ENCODE measurements around the gene AFF4.
"Not testable (repeated sequence)": the region's sequence is repeated elsewhere in the genome, so short reads cannot be mapped to it uniquely, and the experiment has no call there.

Gene AFF4

DNA sequence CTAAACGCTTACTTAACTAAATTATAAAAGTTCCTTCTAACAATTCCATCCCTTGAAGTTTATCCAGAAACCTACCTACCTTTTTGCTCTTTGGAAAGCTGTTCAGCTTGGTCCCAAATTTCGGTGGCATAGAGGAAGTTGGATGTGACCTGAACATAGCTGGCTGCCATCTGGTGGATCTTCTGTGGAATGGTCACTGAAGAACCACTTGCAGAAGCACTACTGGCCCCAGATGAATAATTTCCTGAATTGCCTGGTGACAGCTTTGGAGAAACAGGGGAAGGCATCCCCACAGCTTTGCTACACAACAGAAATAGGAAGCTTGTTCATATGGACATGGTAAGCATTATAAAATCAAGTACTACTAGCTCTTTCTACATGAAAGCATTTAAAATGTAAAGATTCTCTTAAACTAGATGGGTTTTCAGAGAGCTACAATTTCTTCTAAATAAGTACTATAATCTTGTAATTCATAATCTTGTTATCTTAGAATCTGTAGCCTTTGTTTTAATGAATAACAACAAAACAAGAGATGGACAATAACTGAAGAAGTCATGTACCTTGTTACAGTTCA lies 80.1 kb downstream of the AFF4 start:
- peak; percentile 86 for FAIRE-seq

DNA sequence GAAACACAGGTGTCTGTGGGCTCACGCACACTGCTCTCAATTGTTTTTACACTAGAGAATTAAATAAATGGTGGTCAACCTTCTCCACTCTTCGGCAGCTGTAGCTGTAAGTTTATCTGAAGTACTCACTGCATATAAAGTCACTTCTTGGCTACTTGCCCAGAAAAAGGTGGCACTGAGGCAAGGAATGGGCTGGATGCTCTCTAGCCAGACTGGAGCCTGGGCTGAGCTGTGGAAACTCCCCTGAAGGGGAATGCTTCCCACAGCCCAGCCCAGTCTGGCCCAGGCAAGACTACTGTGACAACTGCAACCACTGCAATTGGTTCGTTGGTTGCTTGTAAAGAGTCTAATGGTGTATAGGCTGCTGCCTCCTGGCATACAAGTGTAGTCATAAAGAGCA lies 85.5 kb downstream of the AFF4 start:
- no peak for FAIRE-seq

- no peak for FAIRE-seq
These were observed 86.0 kb downstream of the AFF4 start for GRCh38 chr5:132877466-132877865.

GRCh38 chr5:132876020-132876759 lies 87.2 kb downstream of the AFF4 start:
- no peak for FAIRE-seq

DNA sequence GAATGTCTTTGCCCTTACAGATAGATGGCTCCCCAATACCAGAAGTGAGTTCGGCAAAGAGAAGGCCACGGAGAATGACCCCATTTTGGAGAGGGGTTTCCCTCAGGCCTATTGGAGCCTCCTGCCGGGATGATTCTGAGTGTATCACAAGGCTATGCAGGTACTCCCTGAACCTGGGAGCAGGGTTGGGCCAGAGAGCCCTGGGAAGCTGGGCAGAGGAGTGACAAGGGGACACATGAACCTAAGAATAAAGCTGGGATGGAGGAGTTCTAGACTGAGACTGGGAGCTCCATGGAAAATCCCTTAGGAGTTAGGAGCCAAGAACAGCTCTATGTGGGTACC lies 89.5 kb downstream of the AFF4 start:
- FAIRE-seq = no peak

DNA sequence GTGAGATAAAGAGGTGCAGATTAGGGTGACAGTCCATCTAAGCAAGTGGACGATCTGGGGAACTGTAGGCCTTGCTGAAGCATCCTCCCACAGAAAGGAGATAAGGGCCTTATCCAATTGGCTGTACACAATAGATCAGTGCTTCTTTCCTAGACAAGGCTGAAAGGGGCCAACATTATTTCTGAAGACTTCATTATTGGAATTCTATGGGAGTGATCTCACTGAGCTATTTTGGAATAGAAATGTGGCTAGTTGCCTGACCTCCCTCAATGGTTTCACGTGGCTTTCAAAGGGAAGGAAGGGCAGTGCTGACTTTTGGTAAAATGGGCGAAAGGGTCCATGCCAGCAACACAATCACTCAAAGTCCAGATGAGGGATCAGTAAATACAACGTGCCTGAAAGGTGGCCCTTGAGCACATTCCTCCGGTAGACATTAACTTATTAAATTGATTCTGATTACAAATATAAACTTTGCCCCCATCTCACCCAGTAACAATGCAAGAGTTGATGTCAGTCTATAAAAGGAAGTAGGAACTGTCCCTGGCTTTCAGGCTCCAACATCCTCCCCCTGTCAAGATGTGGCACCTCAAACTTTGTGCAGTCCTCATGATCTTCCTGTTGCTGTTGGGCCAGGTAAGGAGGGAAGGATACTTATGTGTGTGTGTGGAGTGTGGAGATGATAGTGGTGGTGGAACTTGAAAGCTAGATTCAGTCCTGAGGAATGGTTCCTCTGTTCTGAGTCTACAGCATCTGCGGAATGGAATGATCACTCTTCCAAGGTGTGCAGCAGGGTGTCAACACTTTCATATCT lies 90.1 kb downstream of the AFF4 start, which contains the start of gene LEAP2:
Gene LEAP2, plus strand, starts transcription at position 550 of the 811 bp plus-strand sequence. Its CDS starts 27 bp downstream, at position 577.
- no peak for FAIRE-seq

- no peak for FAIRE-seq
These were observed 90.7 kb downstream of the AFF4 start for GRCh38 chr5:132872788-132873118.

GRCh38 chr5:132871459-132872284 lies 91.8 kb downstream of the AFF4 start:
- FAIRE-seq = no peak

DNA sequence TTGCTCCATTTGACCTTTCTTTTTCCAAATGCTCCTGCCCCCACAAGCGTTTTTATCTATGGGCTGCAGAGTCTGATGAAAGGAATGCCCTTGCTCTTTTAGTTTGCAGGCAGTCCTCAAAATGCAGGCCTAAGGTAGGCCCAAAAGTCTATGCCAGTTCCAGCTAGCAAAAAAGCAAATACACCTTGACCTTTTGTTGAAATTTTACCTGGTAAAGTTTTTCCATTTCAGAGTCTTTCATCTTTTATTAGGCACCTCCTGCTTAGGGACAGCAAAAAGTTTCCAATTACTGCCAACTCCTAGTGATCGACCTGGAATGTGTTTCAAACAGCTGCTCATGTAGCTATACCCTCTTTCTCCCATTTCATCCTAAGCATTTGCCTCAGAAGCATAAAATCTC lies 92.6 kb downstream of the AFF4 start:
- no peak for FAIRE-seq

GRCh38 chr5:132868754-132869153 lies 94.7 kb downstream of the AFF4 start:
- no peak for FAIRE-seq

- FAIRE-seq = no peak
These were observed 96.4 kb downstream of the AFF4 start for GRCh38 chr5:132867046-132867451.

DNA sequence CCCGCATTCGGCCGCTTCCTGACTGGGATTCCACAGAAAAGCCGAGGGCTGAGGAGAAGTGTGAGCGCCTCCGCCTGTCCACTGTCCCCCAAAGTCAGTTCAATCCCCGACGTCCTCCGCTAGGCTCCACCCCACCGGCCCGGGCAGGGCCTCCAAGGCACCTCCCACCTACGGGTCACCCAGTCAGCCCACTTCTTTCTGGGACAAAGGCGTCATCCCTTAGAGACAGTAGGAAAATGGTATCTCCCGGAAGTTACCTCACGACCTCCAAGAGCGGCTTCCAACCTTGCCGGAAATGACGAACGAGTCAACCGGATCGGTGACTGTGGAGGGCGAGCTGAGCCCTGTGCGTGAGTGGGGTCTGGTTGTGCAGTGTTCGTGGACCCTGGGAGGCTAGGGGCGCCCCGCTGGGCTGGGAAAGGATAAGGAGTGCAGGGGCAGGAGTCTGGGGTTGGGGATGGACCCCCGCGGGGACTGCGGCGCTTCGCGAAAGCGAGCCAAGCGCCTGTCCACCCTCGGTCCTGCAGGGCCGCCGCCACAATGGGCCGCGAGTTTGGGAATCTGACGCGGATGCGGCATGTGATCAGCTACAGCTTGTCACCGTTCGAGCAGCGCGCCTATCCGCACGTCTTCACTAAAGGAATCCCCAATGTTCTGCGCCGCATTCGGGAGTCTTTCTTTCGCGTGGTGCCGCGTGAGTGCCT lies 96.9 kb downstream of the AFF4 start, which contains the start of the genes GDF9 and UQCRQ:
Gene GDF9, minus strand, starts transcription at position 128 of the 704 bp plus-strand sequence. CDS start 1,936 bp downstream, outside the sequence.
Gene UQCRQ, plus strand, starts transcription at position 301 of the 704 bp plus-strand sequence. Its CDS starts 240 bp downstream, at position 541.
- peak; percentile 92 for FAIRE-seq

DNA sequence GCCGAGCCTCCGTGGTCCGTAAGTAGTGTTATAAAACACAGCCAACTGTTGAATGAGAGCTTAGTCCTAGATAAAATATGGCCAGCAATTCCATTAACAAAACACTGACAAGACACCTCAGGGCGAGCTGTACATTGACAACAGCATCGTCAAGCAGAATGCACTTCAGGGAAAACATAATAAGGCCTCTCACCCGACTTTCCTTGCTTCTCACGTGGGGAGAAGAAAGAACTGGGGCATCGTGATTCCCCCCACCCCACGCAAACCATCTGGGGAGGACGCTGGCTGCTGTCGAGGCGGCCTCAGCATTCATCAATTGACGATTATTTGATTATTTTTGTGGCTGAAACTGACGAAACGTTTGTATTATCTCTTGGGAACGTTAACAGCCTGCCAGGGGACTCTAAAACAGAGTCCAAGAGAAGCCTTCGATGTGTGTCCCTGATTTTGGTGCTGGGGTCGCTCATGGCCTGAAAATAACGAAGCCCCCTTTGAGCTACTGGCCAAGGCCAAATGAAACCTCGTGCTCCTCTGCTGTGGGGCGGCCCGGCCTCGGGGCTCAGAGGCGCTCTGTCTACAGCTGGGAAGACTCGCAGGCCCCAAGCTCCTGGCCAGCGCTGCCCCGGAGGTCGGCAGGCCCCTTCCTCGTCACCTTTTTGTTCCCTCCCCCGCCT lies 97.6 kb downstream of the AFF4 start:
- no peak for FAIRE-seq

DNA sequence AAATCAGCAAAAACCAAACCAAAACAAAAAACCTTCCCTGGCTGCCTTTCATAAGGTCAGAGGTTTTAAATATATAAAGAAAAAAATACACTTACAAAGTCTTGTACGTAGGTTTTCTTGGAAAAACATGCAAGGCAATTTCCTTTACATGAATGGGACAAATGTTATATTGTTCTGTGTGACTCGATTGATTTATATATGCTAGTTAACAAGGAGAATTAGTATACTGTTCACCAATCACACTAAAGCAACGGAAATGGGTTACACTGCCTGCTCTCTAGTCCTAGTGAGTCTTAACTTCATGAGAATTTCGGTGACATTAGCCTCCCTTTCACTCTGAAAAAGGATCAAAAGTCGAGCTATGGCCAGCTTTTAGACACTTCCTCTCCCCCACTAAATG lies 102.7 kb downstream of the AFF4 start:
- no peak for FAIRE-seq

DNA sequence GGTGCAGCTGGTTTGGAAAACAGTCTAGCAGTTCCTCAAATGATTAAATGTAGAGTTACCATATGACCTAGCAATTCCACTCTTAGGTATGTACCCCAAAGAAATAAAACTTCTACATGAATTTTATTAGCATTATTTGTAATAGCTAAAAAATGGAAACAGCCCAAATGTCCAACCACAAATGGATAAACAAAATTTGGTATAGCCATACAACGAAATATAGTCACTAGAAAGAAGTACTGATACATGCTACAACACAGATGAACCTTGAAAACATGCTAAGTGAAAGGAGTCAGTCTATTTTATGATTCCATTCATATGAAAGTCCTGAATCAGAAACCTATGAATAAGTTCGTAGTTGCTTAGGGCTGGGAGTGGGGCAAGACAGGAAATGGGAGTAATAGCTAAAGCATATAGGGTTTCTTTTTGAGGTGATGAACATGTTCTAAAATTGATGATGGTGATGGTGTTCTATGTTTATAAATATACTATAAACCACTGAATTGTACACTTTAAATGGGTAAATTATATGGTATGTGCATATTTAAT lies 103.5 kb downstream of the AFF4 start:
- no peak for FAIRE-seq

DNA sequence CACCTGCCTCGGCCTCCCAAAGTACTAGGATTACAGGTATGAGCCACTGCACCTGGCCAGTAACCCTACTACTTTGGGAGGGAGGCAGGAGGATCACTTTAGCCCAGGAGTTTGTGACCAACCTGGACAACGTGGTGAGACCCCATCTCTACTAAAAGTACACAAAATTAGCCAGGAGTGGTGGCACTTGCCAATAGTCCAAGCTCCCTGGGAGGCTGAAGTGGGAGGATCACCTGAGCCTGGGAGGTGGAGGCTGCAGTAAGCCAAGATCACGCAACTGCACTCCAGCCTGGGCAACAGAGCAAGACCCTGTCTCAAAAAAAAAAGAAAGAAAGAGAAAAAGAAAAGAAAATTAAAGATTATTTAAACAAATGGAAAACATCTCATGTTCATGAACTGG lies 107.4 kb downstream of the AFF4 start:
- FAIRE-seq = no peak

- not testable (repeated sequence) for FAIRE-seq
These were observed 108.4 kb downstream of the AFF4 start for GRCh38 chr5:132854992-132855391.

DNA sequence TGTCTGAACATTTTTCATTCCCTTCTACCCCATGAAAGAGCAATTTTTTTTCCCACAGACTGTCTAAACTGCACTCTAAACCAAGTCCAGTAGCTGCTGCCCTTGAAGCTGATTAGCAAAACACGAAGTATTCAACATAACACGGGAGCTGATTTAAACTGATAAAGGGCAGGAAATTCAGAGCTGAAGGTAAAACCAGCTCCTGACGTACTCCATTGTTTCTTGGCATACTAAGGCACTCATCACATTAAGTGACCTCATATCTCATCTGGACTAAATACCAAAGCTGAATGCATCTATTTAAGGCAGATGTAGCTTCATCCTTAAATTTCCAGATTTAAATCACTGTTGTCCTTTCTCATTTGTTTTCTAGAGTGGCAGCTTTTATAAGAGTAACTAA lies 109.1 kb downstream of the AFF4 start:
- FAIRE-seq = no peak

- FAIRE-seq = no peak
These were observed 109.6 kb downstream of the AFF4 start for GRCh38 chr5:132853790-132854189.

DNA sequence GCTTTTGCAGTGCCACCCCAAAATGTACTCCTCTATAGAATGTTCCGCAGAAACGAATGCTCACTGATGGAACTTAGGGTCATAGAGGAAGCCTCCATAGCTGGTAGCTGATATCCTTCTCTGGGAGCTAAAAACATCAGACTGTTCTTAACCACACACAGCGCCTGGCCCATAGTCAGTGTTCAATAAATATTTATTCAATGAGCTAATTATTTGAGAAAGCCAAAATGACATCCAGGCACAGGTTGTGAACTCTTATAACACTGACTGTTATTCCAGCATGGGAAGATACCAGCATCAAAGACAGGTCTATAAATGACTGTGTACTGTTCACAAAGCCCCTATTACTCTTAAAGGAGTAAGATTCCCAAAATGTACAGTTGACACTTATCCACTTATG lies 110.1 kb downstream of the AFF4 start:
- no peak for FAIRE-seq

DNA sequence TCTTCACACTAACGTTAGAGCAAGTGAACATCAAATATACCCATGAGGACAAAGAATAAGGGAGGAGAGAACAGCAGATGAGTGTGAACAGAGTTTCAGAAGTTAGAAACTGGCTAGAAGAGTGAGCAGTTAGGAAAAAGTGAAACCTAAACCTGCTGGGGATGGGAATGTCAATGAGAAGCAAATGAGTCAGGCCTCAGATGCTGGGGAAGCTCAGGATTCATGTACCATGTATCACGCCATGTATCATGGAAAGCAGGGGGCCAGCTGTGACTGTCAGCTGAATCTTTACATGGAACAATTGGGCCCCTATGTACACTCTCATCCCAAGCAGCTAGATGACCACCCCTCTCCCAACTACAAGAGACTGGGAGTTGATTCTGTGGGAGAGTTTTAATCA lies 113.4 kb downstream of the AFF4 start:
- no peak for FAIRE-seq

All from islet of Langerhans (tissue), 1 donor.